Measurements from ENCODE around the gene RASGRP1.

DNA sequence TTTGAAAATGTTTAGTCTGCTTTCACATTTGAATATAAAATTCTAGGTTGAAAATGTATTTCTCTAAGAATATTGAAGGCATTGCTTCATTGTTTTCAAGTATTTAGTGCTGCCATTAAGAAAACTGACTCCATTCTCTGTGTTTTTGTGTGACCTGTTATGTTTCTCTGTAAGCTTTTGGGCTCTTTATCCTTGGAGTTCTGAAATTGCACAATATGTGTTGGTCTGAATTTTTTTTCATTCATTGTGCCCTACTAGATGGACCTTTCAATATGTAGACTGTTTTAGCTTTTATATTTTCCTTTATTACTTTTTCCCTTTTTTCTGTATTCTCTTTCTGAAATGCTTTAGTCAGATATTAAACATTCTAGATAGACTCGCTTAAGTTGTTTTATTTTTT is 88.5 kb downstream of the RASGRP1 start:
- TF ChIP-seq POLR2A (IDR thresholded peaks at IDR 0.05): no peak
- TF ChIP-seq, protein P1, sequence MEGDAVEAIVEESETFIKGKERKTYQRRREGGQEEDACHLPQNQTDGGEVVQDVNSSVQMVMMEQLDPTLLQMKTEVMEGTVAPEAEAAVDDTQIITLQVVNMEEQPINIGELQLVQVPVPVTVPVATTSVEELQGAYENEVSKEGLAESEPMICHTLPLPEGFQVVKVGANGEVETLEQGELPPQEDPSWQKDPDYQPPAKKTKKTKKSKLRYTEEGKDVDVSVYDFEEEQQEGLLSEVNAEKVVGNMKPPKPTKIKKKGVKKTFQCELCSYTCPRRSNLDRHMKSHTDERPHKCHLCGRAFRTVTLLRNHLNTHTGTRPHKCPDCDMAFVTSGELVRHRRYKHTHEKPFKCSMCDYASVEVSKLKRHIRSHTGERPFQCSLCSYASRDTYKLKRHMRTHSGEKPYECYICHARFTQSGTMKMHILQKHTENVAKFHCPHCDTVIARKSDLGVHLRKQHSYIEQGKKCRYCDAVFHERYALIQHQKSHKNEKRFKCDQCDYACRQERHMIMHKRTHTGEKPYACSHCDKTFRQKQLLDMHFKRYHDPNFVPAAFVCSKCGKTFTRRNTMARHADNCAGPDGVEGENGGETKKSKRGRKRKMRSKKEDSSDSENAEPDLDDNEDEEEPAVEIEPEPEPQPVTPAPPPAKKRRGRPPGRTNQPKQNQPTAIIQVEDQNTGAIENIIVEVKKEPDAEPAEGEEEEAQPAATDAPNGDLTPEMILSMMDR (IDR thresholded peaks at IDR 0.05): no peak
